Activated gamma-delta T cell treated with anti-CD3 and anti-CD28 coated beads, Interleukin-2, amount 50 U/mL, for 16 hours (primary cell): ENCODE measurements around the gene GRB2.
"Not testable (repeated sequence)": the region's sequence is repeated elsewhere in the genome, so short reads cannot be mapped to it uniquely, and the experiment has no call there.

ENCODE experiments used
- DNase-seq: peaks from one replicate; pipeline ENCODE4 v3.0.0-alpha.2; 2020; ENCODE audit warnings: low read depth

Gene GRB2

DNA sequence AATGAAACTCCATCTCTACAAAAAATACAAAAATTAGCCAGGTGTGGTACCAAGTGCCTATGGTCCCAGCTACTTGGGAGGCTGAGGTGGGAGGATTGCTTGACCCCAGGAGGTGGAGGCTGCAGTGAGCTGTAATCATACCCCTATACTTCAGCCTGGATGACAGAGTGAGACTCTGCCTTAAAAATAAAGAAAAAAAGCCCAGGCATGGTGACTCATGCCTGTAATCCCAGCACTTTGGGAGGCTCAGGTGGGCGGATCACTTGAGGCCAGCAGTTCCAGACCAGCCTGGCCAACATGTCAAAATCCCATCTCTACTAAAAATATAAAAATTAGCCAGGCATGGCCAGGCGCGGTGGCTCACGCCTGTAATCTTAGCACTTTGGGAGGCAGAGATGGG, 125.3 kb downstream of the GRB2 start:
- DNase-seq: not testable (repeated sequence)

DNA sequence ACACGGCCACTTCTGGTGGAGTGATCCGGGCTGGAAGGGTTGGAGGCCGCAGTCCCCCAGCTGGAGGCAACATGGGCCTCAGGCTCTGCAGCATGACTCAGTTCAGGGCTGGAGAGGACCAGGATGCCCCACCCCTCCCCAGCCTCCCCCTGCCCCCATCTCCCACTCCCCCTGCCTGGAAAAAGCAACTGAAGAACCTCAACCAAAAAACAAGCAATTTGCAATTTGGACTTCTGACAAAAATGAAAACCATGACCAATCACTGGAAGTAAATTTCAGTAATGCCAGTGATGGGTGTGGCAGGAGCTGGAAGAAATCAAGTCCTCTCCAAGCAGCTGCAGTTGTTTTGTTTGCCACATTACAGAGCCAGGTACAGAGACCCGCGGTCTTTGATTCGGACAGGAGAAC, 127.8 kb downstream of the GRB2 start:
- no peak for DNase-seq

DNA sequence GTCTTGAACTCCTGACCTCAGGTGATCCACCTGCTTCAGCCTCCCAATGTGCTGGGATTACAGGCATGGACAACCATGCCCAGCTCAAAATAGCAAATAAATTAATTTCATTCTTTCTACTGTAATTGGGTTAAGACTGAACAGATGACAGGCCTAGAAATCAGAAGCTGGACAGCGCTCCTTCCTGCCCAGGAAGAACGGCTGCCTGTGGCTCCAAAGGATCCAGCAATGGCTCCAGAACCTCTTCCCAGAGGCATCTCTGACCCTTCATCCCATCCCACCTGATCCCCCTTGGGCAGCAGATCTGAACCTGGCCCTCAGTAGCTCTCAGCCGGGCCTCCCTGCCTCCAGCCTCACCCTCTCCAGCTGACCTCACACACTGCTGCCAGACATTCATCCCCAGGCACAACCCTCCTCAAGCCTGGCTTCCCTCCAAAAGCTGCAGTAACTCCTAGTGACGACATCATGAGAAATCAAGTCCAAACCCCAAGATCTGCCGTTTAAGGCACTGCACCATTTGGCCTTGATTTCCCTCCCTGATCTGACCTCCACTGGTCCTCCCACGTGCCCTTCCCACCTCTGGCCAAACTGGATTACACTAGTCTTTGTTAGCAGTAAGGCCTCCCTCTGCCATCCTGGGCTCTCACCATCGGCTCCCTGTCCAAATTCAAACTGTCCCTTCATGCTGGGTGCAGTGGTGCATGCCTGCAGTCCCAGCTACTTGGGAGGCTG, 131.3 kb downstream of the GRB2 start:
- DNase-seq: no peak

DNA sequence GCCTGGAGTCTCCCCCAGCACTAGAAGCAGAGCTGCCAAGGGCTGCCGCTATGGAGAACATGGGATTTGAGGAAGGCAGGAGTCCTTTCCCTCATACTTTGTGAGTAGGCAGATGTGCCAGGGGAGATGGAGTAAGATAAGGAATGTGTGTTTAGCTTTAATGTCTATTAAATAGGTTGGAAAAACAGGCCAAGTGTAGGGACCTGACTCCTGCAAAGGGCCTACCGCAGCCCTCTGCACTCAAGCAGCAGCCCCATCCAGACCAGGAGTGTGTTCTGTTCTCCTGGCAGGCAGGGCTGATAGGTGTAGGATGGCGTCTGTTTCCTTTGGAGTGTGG, 132.7 kb downstream of the GRB2 start:
- DNase-seq: no peak

DNA sequence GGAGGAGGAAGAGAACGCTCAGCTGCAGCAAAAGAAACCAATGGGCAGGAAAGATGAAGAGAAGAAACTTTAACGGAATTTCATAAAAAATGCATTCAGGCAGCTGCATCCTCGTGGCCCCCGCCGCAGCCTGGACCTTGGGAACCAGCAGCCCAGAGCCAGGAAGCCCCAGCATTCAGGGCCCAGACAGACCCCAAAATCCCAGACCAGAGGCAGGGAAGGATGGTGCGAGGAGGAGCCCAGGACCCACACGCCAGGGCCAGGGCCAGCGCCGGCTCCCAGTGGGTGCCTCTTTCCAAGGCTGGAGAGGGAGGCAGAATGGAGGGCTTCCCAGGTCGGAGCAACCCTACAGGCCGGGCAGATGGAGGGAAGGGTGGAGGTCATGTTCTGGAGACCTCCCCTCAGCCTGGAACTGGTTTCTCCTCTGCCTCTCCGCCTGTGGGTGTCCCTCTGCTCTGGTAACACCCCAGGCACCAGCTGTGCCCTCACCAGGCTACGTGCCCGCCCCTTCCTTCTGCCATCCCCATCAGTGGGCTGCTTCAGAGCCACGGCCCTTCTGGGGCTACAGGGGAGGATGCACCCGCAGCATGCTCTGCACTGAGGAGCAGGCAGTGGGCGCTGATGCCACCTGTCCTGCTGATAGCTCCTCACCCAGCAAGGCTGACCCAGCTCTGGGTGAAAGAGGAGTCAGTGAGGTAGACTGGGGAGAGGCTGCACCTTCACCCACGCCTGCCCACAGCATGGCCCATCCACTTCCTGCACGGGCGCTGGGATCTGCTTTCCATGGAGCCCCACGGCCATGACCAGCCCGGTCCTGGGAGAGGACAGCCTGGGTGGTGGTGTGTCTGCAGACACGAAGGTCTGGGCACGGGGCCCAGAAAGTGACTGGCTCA, 133.3 kb downstream of the GRB2 start:
- no peak for DNase-seq

DNA sequence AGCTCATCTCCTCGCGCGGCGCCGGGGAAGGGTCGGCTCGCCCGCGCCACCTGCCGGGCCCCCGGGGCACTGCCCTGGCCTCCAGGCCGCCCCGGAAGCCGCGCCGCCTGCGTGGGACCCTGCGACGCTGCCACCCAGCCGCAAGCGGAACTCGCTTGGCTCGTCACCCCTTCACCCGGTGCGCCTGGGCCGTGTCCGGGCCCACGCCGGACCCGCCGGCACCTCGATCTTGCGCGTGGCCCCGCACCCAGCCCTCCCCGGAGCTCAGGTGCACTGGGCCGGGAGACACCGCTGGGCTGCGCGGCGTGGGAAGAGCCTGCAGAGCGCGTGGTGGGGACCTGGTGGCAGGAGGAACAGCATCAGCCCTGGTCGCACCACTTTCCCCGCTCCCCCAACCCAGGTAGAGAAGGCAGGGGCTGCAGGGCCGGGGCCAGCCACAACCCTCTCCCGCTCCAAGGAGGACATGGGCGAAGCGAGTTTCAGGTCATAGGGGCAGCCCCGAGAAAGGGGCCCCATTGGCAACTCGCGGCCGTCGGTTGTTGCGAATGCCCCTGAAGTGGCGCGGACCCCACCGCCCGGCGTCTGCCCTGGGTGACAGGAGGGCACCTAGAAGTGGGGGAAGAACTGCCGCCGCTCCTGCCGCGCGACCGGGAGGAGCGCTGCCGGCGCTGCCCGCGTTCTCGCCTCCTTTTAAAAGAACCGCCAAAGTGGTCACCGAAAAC, 134.1 kb downstream of the GRB2 start:
- peak; percentile 78 for DNase-seq

DNA sequence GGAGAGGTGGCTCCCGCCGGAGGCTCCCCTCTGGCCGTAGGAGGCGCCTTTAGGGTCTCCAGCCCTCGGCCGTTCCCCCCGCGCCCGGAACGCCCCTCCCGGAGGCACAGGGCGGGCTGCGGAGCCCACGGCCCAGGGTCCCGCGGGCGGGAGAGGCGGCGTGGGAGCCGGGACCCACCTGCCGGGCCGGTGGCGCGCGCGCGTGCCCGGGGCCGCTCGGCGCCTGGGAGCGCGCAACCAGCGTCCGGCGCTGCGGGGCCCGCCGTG, 134.6 kb downstream of the GRB2 start, which contains the start of gene MIF4GD:
Gene MIF4GD (minus strand): TSS at position 266 of the 267 bp plus-strand sequence. CDS start 1,036 bp downstream, outside the sequence.
- no peak for DNase-seq

DNA sequence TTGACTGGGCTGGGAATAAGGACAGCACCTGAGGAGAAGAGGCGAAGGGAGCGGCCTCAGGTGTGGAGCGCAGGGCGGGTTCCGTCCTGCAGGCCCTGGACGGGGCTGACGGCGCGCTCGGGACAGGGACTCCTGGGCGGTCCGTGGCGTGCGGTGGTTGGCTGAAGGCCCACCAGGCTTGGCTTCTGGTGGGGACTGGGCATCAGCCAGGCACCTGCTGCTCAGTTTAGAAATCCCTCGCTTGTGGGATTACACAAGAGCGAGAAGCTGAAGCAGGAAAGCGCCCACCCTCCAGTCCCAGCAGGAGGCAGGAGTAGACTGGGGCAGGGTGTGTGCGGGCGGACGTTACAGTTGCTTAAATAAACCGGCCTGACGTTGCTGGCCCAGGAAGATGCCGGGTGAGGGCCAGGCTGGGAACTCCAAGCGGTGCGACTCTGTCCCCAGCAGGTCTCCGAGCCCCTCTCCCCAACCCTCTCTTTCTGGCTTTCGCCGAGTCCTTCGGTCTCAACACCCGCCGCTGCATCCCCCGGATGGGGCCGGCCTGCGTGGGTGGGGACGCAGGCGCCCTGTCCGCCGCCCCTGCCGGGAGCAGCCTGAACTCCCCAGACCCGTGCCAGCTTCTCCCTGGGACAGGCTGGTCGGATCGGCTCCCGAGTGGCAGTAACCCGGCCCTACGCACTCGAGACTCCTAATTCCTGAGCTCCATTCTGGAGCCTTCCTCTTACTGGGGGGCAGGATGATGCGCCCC, 135.1 kb downstream of the GRB2 start:
- peak; percentile 24 for DNase-seq

DNA sequence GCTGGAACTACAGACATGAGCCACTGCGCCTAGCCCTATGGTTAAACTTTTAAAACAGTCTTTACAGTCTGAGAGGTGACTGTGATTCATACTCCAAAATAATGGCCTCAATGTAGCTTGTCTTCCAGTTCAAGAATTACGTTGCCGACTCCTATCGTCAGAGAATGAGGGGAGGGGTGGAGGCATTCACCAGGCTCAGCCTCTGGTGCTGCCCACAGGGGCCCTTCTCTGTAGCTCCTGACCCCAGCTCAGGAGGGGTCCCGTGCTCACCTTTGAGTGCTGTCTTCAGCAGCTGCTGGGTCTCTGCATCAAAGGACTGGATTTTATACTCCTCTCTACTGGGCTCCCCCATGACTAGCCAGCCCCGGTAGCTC, 135.6 kb downstream of the GRB2 start:
- no peak for DNase-seq
